A549 (cell line): ENCODE results near the gene HMGN3. TPM values are rescaled to one million over a fixed set of nuclear protein-coding genes. Genes with fewer than 3 reads are reported as not detected.
"Not testable (repeated sequence)": the region's sequence is repeated elsewhere in the genome, so short reads cannot be mapped to it uniquely, and the experiment has no call there.

Experiments
- ATAC-seq, 2 experiments: fragments of 200-7000 bp in 1 of 2; fragments of >200 bp in 1 of 2; cut with Nextera tagmentation in 1 of 2; cut with Tn5 transposase in 1 of 2; 3 replicates each; pipeline versions ENCODE4 v1.8.0 to v1.9.1; 2018 to 2020; ENCODE audit warnings: mild to moderate bottlenecking in 1 of 2, moderate library complexity in 1 of 2
- CTCF ChIA-PET: fragments of 300-600 bp; sonication (Branson Sonifier 250); formaldehyde crosslinking; extraction: SDS; loops from one replicate; lab custom pipeline; 2021; ENCODE audit warnings: antibody characterized with exemption, inconsistent platforms; lab: Yijun Ruan, JAX
- POLR2A ChIA-PET: fragments of 350-600 bp; formaldehyde crosslinking; extraction: SDS; loops from one replicate; lab custom pipeline; 2021; ENCODE audit warnings: antibody characterized with exemption, inconsistent platforms; lab: Yijun Ruan, JAX
- DNase-seq, 2 experiments: peaks; one replicate each; pipeline versions ENCODE4 v3.0.0 to v3.0.0-alpha.2; 2011 to 2016; ENCODE audit warnings: low read depth in 1 of 2, low spot score in 1 of 2
- FAIRE-seq: peaks from 2 replicates; lab custom pipeline; 2011; peaks lifted over from hg19 to GRCh38; lab: Jason Lieb, UNC
- H3K27ac ChIP-seq, 2 experiments: fragments of >200 bp; sonication (Bioruptor Twin); formaldehyde crosslinking; 3 replicates each; pipeline ENCODE4 v1.5.1; 2016 to 2017
- H3K4me1 ChIP-seq: fragments of >200 bp; sonication (Bioruptor Twin); formaldehyde crosslinking; 3 replicates; pipeline ENCODE4 v1.6.1; 2016
- H3K4me2 ChIP-seq: fragments of >200 bp; sonication (Bioruptor Twin); formaldehyde crosslinking; 3 replicates; pipeline ENCODE4 v1.6.1; 2016
- H3K4me3 ChIP-seq: fragments of >200 bp; sonication (Bioruptor Twin); formaldehyde crosslinking; 3 replicates; pipeline ENCODE4 v1.5.1; 2016
- H3K9me3 ChIP-seq: fragments of >200 bp; sonication (Bioruptor Twin); formaldehyde crosslinking; 3 replicates; pipeline ENCODE4 v1.6.1; 2016
- CBX2 ChIP-seq: fragments of 200-600 bp; sonication (generic); IDR thresholded peaks from 2 replicates; pipeline ENCODE4 v1.6.1; 2016; ENCODE audit warnings: low read depth, mild to moderate bottlenecking, borderline replicate concordance
- EHMT2 ChIP-seq: fragments of 200-600 bp; sonication (generic); IDR thresholded peaks from 2 replicates; pipeline ENCODE4 v1.6.1; 2016; ENCODE audit warnings: antibody characterized with exemption, low read depth, mild to moderate bottlenecking, moderate library complexity
- ELK1 ChIP-seq: fragments of 150-350 bp; IDR thresholded peaks from 2 replicates; pipeline ENCODE4 v1.6.1; 2014; ENCODE audit warnings: low read depth, mild to moderate bottlenecking, low read length
- EP300 ChIP-seq, 2 experiments: fragments of >200 bp; sonication (Bioruptor Twin); formaldehyde crosslinking; IDR thresholded peaks; 2 replicates in 1 of 2; 3 replicates in 1 of 2; pipeline ENCODE4 v1.6.1; 2016 to 2017
- FOXS1 ChIP-seq: fragments of 250-450 bp; sonication (Bioruptor Pico); IDR thresholded peaks from 2 replicates; pipeline ENCODE4 v1.5.0; 2020; ENCODE audit warnings: mild to moderate bottlenecking, moderate library complexity
- GATA3 ChIP-seq: IDR thresholded peaks from 2 replicates; pipeline ENCODE4 v1.6.1; 2012; ENCODE audit warnings: borderline replicate concordance
- HOXB13 ChIP-seq: fragments of 250-450 bp; sonication (Bioruptor Pico); IDR thresholded peaks from 2 replicates; pipeline ENCODE4 v1.5.0; 2020; ENCODE audit warnings: low read depth, mild to moderate bottlenecking, moderate library complexity
- KDM1A ChIP-seq: fragments of 200-600 bp; sonication (generic); IDR thresholded peaks from 2 replicates; pipeline ENCODE4 v1.6.1; 2016; ENCODE audit warnings: low read depth, mild to moderate bottlenecking
- MAFK ChIP-seq: fragments of 450-650 bp; IDR thresholded peaks from 2 replicates; pipeline ENCODE4 v1.6.1; 2014; ENCODE audit not compliant: partially characterized antibody
- MAZ ChIP-seq: fragments of 150-350 bp; IDR thresholded peaks from 2 replicates; pipeline ENCODE4 v1.6.1; 2014; ENCODE audit warnings: antibody characterized with exemption, low read depth, low read length, borderline replicate concordance
- PHF8 ChIP-seq: fragments of 200-600 bp; sonication (generic); IDR thresholded peaks from 2 replicates; pipeline ENCODE4 v1.6.1; 2016; ENCODE audit warnings: low read depth, mild to moderate bottlenecking, antibody characterized with exemption, moderate library complexity, borderline replicate concordance
- POLR2A ChIP-seq: IDR thresholded peaks from 2 replicates; pipeline ENCODE4 v1.6.1; 2012; ENCODE audit warnings: mild to moderate bottlenecking, low read length
- RAD21 ChIP-seq, 2 experiments: fragments of >200 bp in 1 of 2; sonication (Bioruptor Twin) in 1 of 2; formaldehyde crosslinking in 1 of 2; IDR thresholded peaks in 1 of 2; conservative IDR thresholded peaks in 1 of 2; 2 replicates in 1 of 2; 3 replicates in 1 of 2; pipeline ENCODE4 v1.6.1; 2012 to 2018; ENCODE audit warnings: inconsistent platforms in 1 of 2
- RFX5 ChIP-seq: fragments of 450-650 bp; IDR thresholded peaks from 2 replicates; pipeline ENCODE4 v1.7.1; 2014; ENCODE audit warnings: antibody characterized with exemption, mild to moderate bottlenecking, moderate library complexity
- SMC3 ChIP-seq: fragments of >200 bp; sonication (Bioruptor Twin); formaldehyde crosslinking; IDR thresholded peaks from 3 replicates; pipeline ENCODE4 v1.6.1; 2018; ENCODE audit warnings: inconsistent platforms
- SREBF2 ChIP-seq: fragments of 450-650 bp; IDR thresholded peaks from 2 replicates; pipeline ENCODE4 v1.6.1; 2014; ENCODE audit warnings: mild to moderate bottlenecking, moderate library complexity
- ZSCAN20 ChIP-seq: fragments of 250-450 bp; sonication (Bioruptor Pico); IDR thresholded peaks from 2 replicates; pipeline ENCODE4 v1.8.0; 2022; ENCODE audit warnings: mild to moderate bottlenecking, moderate library complexity
- WGBS: methylation state at CpG from one replicate; pipeline ENCODE4 v1.1.6; 2017; ENCODE audit errors: missing lambda C conversion rate; 5-methylcytosine and 5-hydroxymethylcytosine counted together
- polyA plus RNA-seq, 4 experiments: library from polyadenylated mRNA; depleted of rRNA in 3 of 4; stranded (reverse); fragments of >200 nt; fragmentation: RNase III in 1 of 4; extraction: RNeasy Plus Mini Kit Qiagen cat#74134 plus additional on column Dnase treatment in 1 of 4; gene quantifications; 2 replicates in 3 of 4; 3 replicates in 1 of 4; pipeline ENCODE4 v1.2.3, GENCODE V29; 2011 to 2017

HMGN3 gene
- polyA plus RNA-seq, 2 of the 4 experiments (the other 2 are of a cell fraction), result 94.2 to 102 TPM

GRCh38 chr6:79260772-79261171 is 26.3 kb upstream of the HMGN3 start:
- ChIA-PET CTCF (no interaction called here), POLR2A (no interaction called here)
- 8% methylated on average over 2 of the region's 2 CpGs for WGBS
- no peak overlapping the region for H3K27ac ChIP-seq
- no peak overlapping the region for H3K4me3 ChIP-seq
- H3K9me3 ChIP-seq, result no peaks in the 10 kb centered on the region; the same call in 2 of the 3 replicates
- FAIRE-seq, result no peak
- TF ChIP-seq RFX5 (no peak), SMC3 (no peak), MAFK (peak; percentile 10)
- no peak overlapping the region for H3K4me2 ChIP-seq
- no peaks in the 10 kb centered on the region for H3K4me1 ChIP-seq
- ATAC-seq, result no peak
- DNase-seq, result no peak

GRCh38 chr6:79257381-79258205 is 23.1 kb upstream of the HMGN3 start:
- ATAC-seq, result no peak
- Histone ChIP-seq H3K4me3 (no peak overlapping the region), H3K4me1 (no peaks in the 10 kb centered on the region), H3K4me2 (no peak overlapping the region), H3K9me3 (no peaks in the 10 kb centered on the region; the same call in 2 of the 3 replicates), H3K27ac (no peak overlapping the region)
- ChIA-PET CTCF (no interaction called here), POLR2A (no interaction called here)
- no peak for DNase-seq
- no peak for FAIRE-seq
- WGBS, result 31% methylated on average over 5 of the region's 5 CpGs
- no peak for TF ChIP-seq FOXS1
- TF ChIP-seq CBX2, result no peak
- no peak for TF ChIP-seq SREBF2
- TF ChIP-seq POLR2A, result no peak
- no peak for TF ChIP-seq RAD21 (conservative IDR thresholded peaks at IDR 0.05 in 1 of 2, IDR thresholded peaks at IDR 0.05 in 1 of 2)
- TF ChIP-seq EHMT2, result no peak
- no peak for TF ChIP-seq HOXB13 (CRISPR knock-in tag)
- TF ChIP-seq GATA3, result no peak

- H3K27ac ChIP-seq, H3K4me1 ChIP-seq, ATAC-seq, FAIRE-seq, CTCF ChIA-PET, H3K4me2 ChIP-seq, DNase-seq, H3K4me3 ChIP-seq, POLR2A ChIA-PET, H3K9me3 ChIP-seq: not testable (repeated sequence)
- WGBS, result 52% methylated on average over 5 of the region's 10 CpGs
These were observed 22.3 kb upstream of the HMGN3 start for GRCh38 chr6:79256770-79257169.

- H3K4me2 ChIP-seq, H3K9me3 ChIP-seq, DNase-seq, ATAC-seq, FAIRE-seq, H3K4me1 ChIP-seq, H3K4me3 ChIP-seq, H3K27ac ChIP-seq, POLR2A ChIA-PET, CTCF ChIA-PET: not testable (repeated sequence)
- 52% methylated on average over 3 of the region's 3 CpGs for WGBS
These were observed 20.6 kb upstream of the HMGN3 start for GRCh38 chr6:79255086-79255485.

- CTCF ChIA-PET, result no interaction called here
- DNase-seq (no peak), ATAC-seq (no peak)
- TF ChIP-seq EP300 (IDR thresholded peaks at IDR 0.05) (no peak), ZSCAN20 (CRISPR knock-in tag) (no peak), SREBF2 (no peak), KDM1A (no peak), POLR2A (no peak), ELK1 (no peak), MAZ (no peak), PHF8 (no peak)
- TF ChIP-seq, all 56 proteins: peak for 0
- Histone ChIP-seq H3K4me2 (no peak overlapping the region), H3K4me3 (no peak overlapping the region), H3K9me3 (no peaks in the 10 kb centered on the region), H3K4me1 (no peaks in the 10 kb centered on the region), H3K27ac (no peak overlapping the region)
- no peak for FAIRE-seq
- 50% methylated on average over 2 of the region's 2 CpGs for WGBS
- POLR2A ChIA-PET, result no interaction called here
These were observed 16.1 kb upstream of the HMGN3 start for GRCh38 chr6:79250559-79250958.
